ENCODE results near the gene NMT1. TPM values are rescaled to one million over a fixed set of nuclear protein-coding genes. Genes with fewer than 3 reads are reported as not detected.

The NMT1 gene
- total RNA-seq, 4 donors from 2014 or later: 16.1 to 83.8 (median 43.4) TPM

- Histone ChIP-seq H3K9me3 (no peaks in the 10 kb centered on the region), H3K4me1 (peaks cover 13 to 30% (median 26%) of the 10 kb centered on the region in 4 donors), H3K4me3 (no peak overlapping the region), H3K27ac (peak overlapping the region in 2 of 4 donors; percentile 50 to 55), H3K36me3 (no peaks in the 10 kb centered on the region), H3K27me3 (no peaks in the 10 kb centered on the region)
- in situ Hi-C loops (cut with MboI; ENCODE audit: low pct_ligation_motif_present in 1 of 4, low pct_unique_long_range_greater_than_20kb in 1 of 4, low sequenced_read_pairs in 3 of 4): loop anchor here in 3 of 4 donors (5.0 to 10.0 kb wide), 2 partner anchors 57 to 60 kb away; no protein-coding TSS in a partner anchor
- 60% methylated on average over 1 to 11 of the region's 11 CpGs for WGBS, 2 donors (ENCODE audit: low coverage in 1 of 2)
- TF ChIP-seq EP300 (IDR thresholded peaks at IDR 0.05; ENCODE audit: low read depth) (no peak), POLR2AphosphoS5 (IDR thresholded peaks at IDR 0.05) (peak in 1 of 3 donors; percentile 30)
- peak; percentile 62 for DNase-seq
- intact Hi-C loops (cut with DNase I; ENCODE audit: low total_unique reads): loop anchor here (10.0 kb wide), 1 partner anchor 363 kb away; no protein-coding TSS in a partner anchor
Measured at GRCh38 chr17:45137561-45138305, 76.6 kb downstream of the NMT1 start.

GRCh38 chr17:45138911-45139532 is 77.9 kb downstream of the NMT1 start:
- no peak for TF ChIP-seq EP300 (IDR thresholded peaks at IDR 0.05; ENCODE audit: low read depth)
- TF ChIP-seq POLR2AphosphoS5 (IDR thresholded peaks at IDR 0.05): no peak
- TF ChIP-seq POLR2A (IDR thresholded peaks at IDR 0.05): no peak
- no peak for TF ChIP-seq CTCF (IDR thresholded peaks at IDR 0.05)
- DNase-seq: no peak
- peaks cover 18 to 37% (median 32%) of the 10 kb centered on the region in 4 donors for H3K4me1 ChIP-seq
- no peaks in the 10 kb centered on the region for H3K36me3 ChIP-seq
- 84% methylated on average over 12 of the region's 14 CpGs; no CpG with 5 or more reads in 1 of the 2 donors for WGBS, 2 donors (ENCODE audit: low coverage in 1 of 2)
- intact Hi-C loops (cut with DNase I; ENCODE audit: low total_unique reads): loop anchor here (10.0 kb wide), 1 partner anchor 364 kb away; no protein-coding TSS in a partner anchor
- no peaks in the 10 kb centered on the region for H3K27me3 ChIP-seq
- H3K9me3 ChIP-seq: no peaks in the 10 kb centered on the region
- H3K27ac ChIP-seq: no peak overlapping the region
- no peak overlapping the region for H3K4me3 ChIP-seq
- in situ Hi-C loops (cut with MboI; ENCODE audit: low pct_ligation_motif_present in 1 of 4, low pct_unique_long_range_greater_than_20kb in 1 of 4, low sequenced_read_pairs in 3 of 4): loop anchor here in 3 of 4 donors (5.0 to 10.0 kb wide), 2 partner anchors 56 to 58 kb away; no protein-coding TSS in a partner anchor

DNA sequence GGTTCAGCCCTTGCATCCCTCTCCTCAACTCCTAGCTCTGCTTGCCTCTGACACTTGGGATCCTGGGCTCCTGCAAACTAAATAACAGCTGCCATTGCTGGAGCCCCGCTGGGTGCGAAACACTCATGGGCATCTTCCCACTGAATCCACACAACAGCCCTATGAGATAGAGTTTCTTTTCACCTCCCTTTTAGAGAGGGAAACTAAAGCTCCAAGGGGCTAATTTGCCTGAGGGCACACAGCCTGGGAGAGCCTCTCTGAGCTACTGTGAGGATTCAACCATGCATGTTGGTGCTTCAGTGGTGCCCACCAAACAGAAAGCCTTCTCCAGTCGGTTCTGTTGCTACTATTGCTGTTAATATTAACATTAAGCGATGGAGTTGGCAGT is 78.4 kb downstream of the NMT1 start:
- in situ Hi-C loops (cut with MboI; ENCODE audit: low pct_ligation_motif_present in 1 of 4, low pct_unique_long_range_greater_than_20kb in 1 of 4, low sequenced_read_pairs in 3 of 4): loop anchor here in 3 of 4 donors (5.0 to 10.0 kb wide), 2 partner anchors 55 to 58 kb away; no protein-coding TSS in a partner anchor
- 88% methylated on average over 4 of the region's 4 CpGs; no CpG with 5 or more reads in 1 of the 2 donors for WGBS, 2 donors (ENCODE audit: low coverage in 1 of 2)

More for the DNA sequence above, 78.4 kb downstream of the NMT1 start:
- no peak overlapping the region for H3K4me3 ChIP-seq
- no peaks in the 10 kb centered on the region for H3K36me3 ChIP-seq
- H3K4me1 ChIP-seq: peaks cover 19 to 42% (median 37%) of the 10 kb centered on the region in 4 donors
- H3K27ac ChIP-seq: no peak overlapping the region
- no peaks in the 10 kb centered on the region for H3K27me3 ChIP-seq
- intact Hi-C loops (cut with DNase I; ENCODE audit: low total_unique reads): loop anchor here (10.0 kb wide), 1 partner anchor 365 kb away; no protein-coding TSS in a partner anchor
- DNase-seq: no peak
- TF ChIP-seq POLR2AphosphoS5 (IDR thresholded peaks at IDR 0.05) (no peak), CTCF (IDR thresholded peaks at IDR 0.05) (no peak), POLR2A (IDR thresholded peaks at IDR 0.05) (no peak), EP300 (IDR thresholded peaks at IDR 0.05; ENCODE audit: low read depth) (no peak)
- no peaks in the 10 kb centered on the region for H3K9me3 ChIP-seq
